Subcutaneous adipose tissue (tissue), 4 donors: Measurements from ENCODE around the gene GRIN2A. TPM values are rescaled to one million over a fixed set of nuclear protein-coding genes. Genes with fewer than 3 reads are reported as not detected.

ENCODE experiments used
- CTCF ChIP-seq: fragments of 450-650 bp; IDR thresholded peaks from one replicate; pipeline ENCODE4 v1.5.1; 2016; ENCODE audit warnings: low read depth, mild to moderate bottlenecking, control low read depth, antibody characterized with exemption, moderate library complexity
- total RNA-seq, 4 donors: library from RNA; depleted of rRNA; stranded (reverse); fragments of >200 nt; gene quantifications; one replicate each; pipeline ENCODE4 v1.1.0, GENCODE V29; 2016

GRIN2A gene
- total RNA-seq, 4 donors from 2014 or later: under 0.01 to 0.19 (median 0.17) TPM; not detected in 1

GRCh38 chr16:9913604-9914326, 268.5 kb downstream of the GRIN2A start:
- no peak for TF ChIP-seq CTCF

GRCh38 chr16:9911989-9912388, 270.2 kb downstream of the GRIN2A start:
- no peak for TF ChIP-seq CTCF

- TF ChIP-seq CTCF: no peak
These were observed 271.0 kb downstream of the GRIN2A start for GRCh38 chr16:9911231-9911630.

GRCh38 chr16:9909072-9909825, 273.0 kb downstream of the GRIN2A start:
- TF ChIP-seq CTCF: no peak

GRCh38 chr16:9908613-9909012, 273.6 kb downstream of the GRIN2A start:
- no peak for TF ChIP-seq CTCF

GRCh38 chr16:9907752-9908151, 274.5 kb downstream of the GRIN2A start:
- TF ChIP-seq CTCF: no peak

GRCh38 chr16:9906218-9906617, 276.0 kb downstream of the GRIN2A start:
- TF ChIP-seq CTCF: no peak
